HEK293T (cell line): ENCODE measurements around the gene PCCB.
"Not testable (repeated sequence)": the region's sequence is repeated elsewhere in the genome, so short reads cannot be mapped to it uniquely, and the experiment has no call there.

Source experiments
- CTCF ChIA-PET: fragments of 350-600 bp; formaldehyde crosslinking; extraction: SDS; loops from one replicate; lab custom pipeline; 2021; ENCODE audit warnings: antibody characterized with exemption, inconsistent platforms; lab: Yijun Ruan, JAX
- POLR2A ChIA-PET: fragments of 350-600 bp; formaldehyde crosslinking; extraction: SDS; loops from one replicate; lab custom pipeline; 2020; ENCODE audit warnings: antibody characterized with exemption, inconsistent platforms; lab: Yijun Ruan, JAX
- DNase-seq: peaks from one replicate; pipeline ENCODE4 v3.0.0; 2012; ENCODE audit warnings: mixed read lengths; ENCODE audit errors: extremely low spot score
- ARNT ChIP-seq: fragments of 450-650 bp; IDR thresholded peaks from 2 replicates; pipeline ENCODE4 v1.6.1; 2017; ENCODE audit warnings: mild to moderate bottlenecking
- BHLHE40 ChIP-seq: fragments of 450-650 bp; IDR thresholded peaks from 2 replicates; pipeline ENCODE4 v1.6.1; 2016; ENCODE audit warnings: mild to moderate bottlenecking, moderate library complexity, borderline replicate concordance
- CTBP1 ChIP-seq: fragments of 450-650 bp; IDR thresholded peaks from 2 replicates; pipeline ENCODE4 v1.6.1; 2016; ENCODE audit warnings: borderline replicate concordance
- ELF4 ChIP-seq: fragments of 450-650 bp; IDR thresholded peaks from 2 replicates; pipeline ENCODE4 v1.6.1; 2017; ENCODE audit warnings: antibody characterized with exemption
- FOXA1 ChIP-seq: fragments of 450-650 bp; IDR thresholded peaks from 2 replicates; pipeline ENCODE4 v1.6.1; 2016; ENCODE audit warnings: mild to moderate bottlenecking
- FOXK2 ChIP-seq: fragments of 450-650 bp; IDR thresholded peaks from 2 replicates; pipeline ENCODE4 v1.6.1; 2016; ENCODE audit warnings: mild to moderate bottlenecking
- FOXM1 ChIP-seq: fragments of 450-650 bp; IDR thresholded peaks from 2 replicates; pipeline ENCODE4 v1.6.1; 2017; ENCODE audit warnings: mild to moderate bottlenecking, borderline replicate concordance
- HDGF ChIP-seq: fragments of 450-650 bp; IDR thresholded peaks from 2 replicates; pipeline ENCODE4 v1.6.1; 2017; ENCODE audit warnings: antibody characterized with exemption, borderline replicate concordance
- L3MBTL2 ChIP-seq: fragments of 450-650 bp; conservative IDR thresholded peaks from 2 replicates; pipeline ENCODE4 v1.6.1; 2016; ENCODE audit warnings: mild to moderate bottlenecking
- LEF1 ChIP-seq: fragments of 450-650 bp; IDR thresholded peaks from 2 replicates; pipeline ENCODE4 v1.6.1; 2017; ENCODE audit warnings: mild to moderate bottlenecking, borderline replicate concordance
- NFRKB ChIP-seq: fragments of 450-650 bp; IDR thresholded peaks from 2 replicates; pipeline ENCODE4 v1.6.1; 2016; ENCODE audit warnings: mild to moderate bottlenecking, moderate library complexity
- PKNOX1 ChIP-seq: fragments of 450-650 bp; IDR thresholded peaks from 2 replicates; pipeline ENCODE4 v1.6.1; 2016
- SP1 ChIP-seq: fragments of 450-650 bp; IDR thresholded peaks from 2 replicates; pipeline ENCODE4 v1.6.1; 2017
- SUZ12 ChIP-seq: fragments of 450-650 bp; IDR thresholded peaks from 2 replicates; pipeline ENCODE4 v1.6.1; 2016; ENCODE audit warnings: mild to moderate bottlenecking
- TARDBP ChIP-seq: fragments of 450-650 bp; IDR thresholded peaks from 2 replicates; pipeline ENCODE4 v1.6.1; 2016
- ZNF384 ChIP-seq: fragments of 450-650 bp; IDR thresholded peaks from 2 replicates; pipeline ENCODE4 v1.6.1; 2016

PCCB gene

GRCh38 chr3:136270179-136270578 is 20.0 kb downstream of the PCCB start:
- ChIA-PET CTCF (no interaction called here), POLR2A (no interaction called here)
- no peak for TF ChIP-seq ZNF384
- TF ChIP-seq FOXM1, result no peak
- TF ChIP-seq FOXA1, result no peak
- TF ChIP-seq SP1, result no peak
- no peak for TF ChIP-seq BHLHE40
- TF ChIP-seq PKNOX1, result no peak
- DNase-seq, result no peak

GRCh38 chr3:136271626-136272025 is 21.5 kb downstream of the PCCB start:
- POLR2A ChIA-PET, DNase-seq, CTCF ChIA-PET: not testable (repeated sequence)

- ChIA-PET CTCF (no interaction called here), POLR2A (no interaction called here)
- DNase-seq, result no peak
Measured at GRCh38 chr3:136276049-136276755, 26.1 kb downstream of the PCCB start.

GRCh38 chr3:136277115-136277514 is 27.0 kb downstream of the PCCB start:
- ChIA-PET CTCF (no interaction called here), POLR2A (no interaction called here)
- no peak for DNase-seq
- TF ChIP-seq FOXA1 (no peak), L3MBTL2 (no peak)

More at GRCh38 chr3:136276049-136276755, 26.1 kb downstream of the PCCB start:
- TF ChIP-seq ELF4 (no peak), CTBP1 (no peak), TARDBP (no peak), SP1 (no peak), NFRKB (no peak), L3MBTL2 (no peak), ZNF384 (no peak), FOXK2 (no peak)

- ChIA-PET POLR2A (no interaction called here), CTCF (no interaction called here)
- no peak for DNase-seq
- TF ChIP-seq ZNF384 (no peak), LEF1 (no peak), CTBP1 (no peak), SUZ12 (no peak), BHLHE40 (no peak), NFRKB (no peak)
Measured at GRCh38 chr3:136277634-136278033, 27.5 kb downstream of the PCCB start.

- CTCF ChIA-PET, result no interaction called here
- DNase-seq, result no peak
- POLR2A ChIA-PET, result no interaction called here
- TF ChIP-seq HDGF (no peak), ARNT (no peak), L3MBTL2 (no peak), LEF1 (no peak), NFRKB (no peak), SUZ12 (no peak)
Measured at GRCh38 chr3:136279092-136279491, 29.0 kb downstream of the PCCB start.

- no peak for DNase-seq
- TF ChIP-seq PKNOX1 (no peak), BHLHE40 (no peak), TARDBP (no peak), FOXA1 (no peak), SUZ12 (no peak), L3MBTL2 (no peak), SP1 (no peak), ELF4 (no peak), CTBP1 (no peak), ZNF384 (no peak), ARNT (no peak), FOXM1 (no peak), LEF1 (no peak), HDGF (no peak), NFRKB (no peak), FOXK2 (no peak)
- POLR2A ChIA-PET, result interaction anchor here (0.6 kb wide), 1 partner anchor 39 kb away, joined by 3 read pairs; no protein-coding TSS in a partner anchor
- CTCF ChIA-PET, result no interaction called here
Measured at GRCh38 chr3:136280961-136281360, 30.8 kb downstream of the PCCB start.

GRCh38 chr3:136281966-136282520 is 31.9 kb downstream of the PCCB start:
- DNase-seq, result no peak
- CTCF ChIA-PET, result interaction anchor here (0.5 kb wide), 1 partner anchor 575 kb away, joined by 3 read pairs; no protein-coding TSS in a partner anchor
- TF ChIP-seq FOXK2 (no peak), FOXA1 (no peak), PKNOX1 (no peak), TARDBP (no peak), ELF4 (no peak), LEF1 (no peak), NFRKB (no peak), FOXM1 (no peak), ZNF384 (no peak), BHLHE40 (no peak), SP1 (no peak), SUZ12 (no peak), HDGF (no peak), ARNT (no peak), L3MBTL2 (no peak)
- POLR2A ChIA-PET, result no interaction called here
